NCI-H446 treated with DMSO at 0.1 percent for 48 hours (cell line): ENCODE results near the gene PROCA1.
"Not testable (repeated sequence)": the region's sequence is repeated elsewhere in the genome, so short reads cannot be mapped to it uniquely, and the experiment has no call there.

ENCODE experiments used
- DNase-seq: peaks from one replicate; lab custom pipeline; 2025; lab: John Stamatoyannopoulos, UW

Gene PROCA1

GRCh38 chr17:28725660-28726225 is 14.1 kb upstream of the PROCA1 start:
- peak; percentile 60 for DNase-seq

GRCh38 chr17:28725166-28725659 is 13.5 kb upstream of the PROCA1 start:
- DNase-seq = no peak

- no peak for DNase-seq
These were observed 12.9 kb upstream of the PROCA1 start for GRCh38 chr17:28724500-28725165.

GRCh38 chr17:28723836-28724499 is 12.3 kb upstream of the PROCA1 start:
- not testable (repeated sequence) for DNase-seq

- no peak for DNase-seq
These were observed 11.6 kb upstream of the PROCA1 start for GRCh38 chr17:28723159-28723835.

GRCh38 chr17:28722417-28723158 is 10.9 kb upstream of the PROCA1 start:
- DNase-seq = no peak

- not testable (repeated sequence) for DNase-seq
These were observed 9.3 kb upstream of the PROCA1 start for GRCh38 chr17:28720997-28721329.

- no peak for DNase-seq
These were observed 8.7 kb upstream of the PROCA1 start for GRCh38 chr17:28720247-28720996.

- DNase-seq = no peak
These were observed 7.3 kb upstream of the PROCA1 start for GRCh38 chr17:28719021-28719433.

- DNase-seq = no peak
These were observed 6.8 kb upstream of the PROCA1 start for GRCh38 chr17:28718333-28719020.

GRCh38 chr17:28717578-28718332 is 6.1 kb upstream of the PROCA1 start, which contains the start of gene RAB34:
TSS of gene RAB34 (minus strand) at chr17:28717868. CDS start at chr17:28717266, 602 bp downstream.
- no peak for DNase-seq

- DNase-seq = no peak
These were observed 5.3 kb upstream of the PROCA1 start for GRCh38 chr17:28716740-28717577.

GRCh38 chr17:28715217-28715616 is 3.5 kb upstream of the PROCA1 start:
- DNase-seq = no peak

- no peak for DNase-seq
These were observed 2.6 kb upstream of the PROCA1 start for GRCh38 chr17:28714281-28714680.

- DNase-seq = no peak
These were observed 1.2 kb upstream of the PROCA1 start for GRCh38 chr17:28712705-28713415.

GRCh38 chr17:28712032-28712704 is 480 bp upstream of the PROCA1 start:
- no peak for DNase-seq

- peak; percentile 74 for DNase-seq
These were observed 596 bp downstream of the PROCA1 start for GRCh38 chr17:28710861-28711722.
